WTC11 (cell line): ENCODE data around the gene SLC28A1.

Source experiments
- CBFB ChIP-seq: sonication (generic); formaldehyde crosslinking; IDR thresholded peaks from 2 replicates; pipeline ENCODE4 v1.8.1; 2022; ENCODE audit warnings: mild to moderate bottlenecking, low read depth, missing genetic modification reagents
- GABPB1 ChIP-seq: sonication (generic); formaldehyde crosslinking; IDR thresholded peaks from 2 replicates; pipeline ENCODE4 v1.8.1; 2023; ENCODE audit warnings: mild to moderate bottlenecking, missing genetic modification reagents
- HMGXB4 ChIP-seq: sonication (generic); formaldehyde crosslinking; IDR thresholded peaks from 2 replicates; pipeline ENCODE4 v1.8.1; 2023; ENCODE audit warnings: mild to moderate bottlenecking, moderate library complexity, missing genetic modification reagents
- IRF1 ChIP-seq: sonication (generic); formaldehyde crosslinking; IDR thresholded peaks from 2 replicates; pipeline ENCODE4 v1.8.0; 2023; ENCODE audit warnings: missing genetic modification reagents
- MLX ChIP-seq: sonication (generic); formaldehyde crosslinking; IDR thresholded peaks from 2 replicates; pipeline ENCODE4 v1.8.1; 2023; ENCODE audit warnings: mild to moderate bottlenecking, missing genetic modification reagents, moderate library complexity
- NFYB ChIP-seq: sonication (generic); formaldehyde crosslinking; conservative IDR thresholded peaks from 2 replicates; pipeline ENCODE4 v1.8.0; 2022; ENCODE audit warnings: low read depth, missing genetic modification reagents
- NR3C1 ChIP-seq: sonication (generic); formaldehyde crosslinking; conservative IDR thresholded peaks from 2 replicates; pipeline ENCODE4 v1.8.1; 2023; ENCODE audit warnings: low read depth, mild to moderate bottlenecking, missing genetic modification reagents
- STAT6 ChIP-seq: sonication (generic); formaldehyde crosslinking; conservative IDR thresholded peaks from 2 replicates; pipeline ENCODE4 v1.8.1; 2023; ENCODE audit warnings: mild to moderate bottlenecking, low read depth, missing genetic modification reagents, moderate library complexity
- TEAD4 ChIP-seq: sonication (generic); formaldehyde crosslinking; IDR thresholded peaks from 2 replicates; pipeline ENCODE4 v1.8.0; 2022; ENCODE audit warnings: mild to moderate bottlenecking, missing genetic modification reagents
- ZNF317 ChIP-seq: sonication (generic); formaldehyde crosslinking; IDR thresholded peaks from 2 replicates; pipeline ENCODE4 v1.8.1; 2023; ENCODE audit warnings: low read depth, mild to moderate bottlenecking, moderate library complexity, missing genetic modification reagents, borderline replicate concordance
- TF ChIP-seq, protein P1 (sequence below): sonication (generic); formaldehyde crosslinking; IDR thresholded peaks from 2 replicates; pipeline ENCODE4 v1.8.0; 2022; ENCODE audit warnings: mild to moderate bottlenecking, missing genetic modification reagents
- TF ChIP-seq, protein P2 (sequence below): fragments of 200-600 bp; IDR thresholded peaks from 2 replicates; pipeline ENCODE4 v1.8.0; 2022; ENCODE audit warnings: antibody characterized with exemption
- TF ChIP-seq, protein P3 (sequence below): sonication (generic); formaldehyde crosslinking; IDR thresholded peaks from 2 replicates; pipeline ENCODE4 v1.8.1; 2022; ENCODE audit warnings: mild to moderate bottlenecking, moderate library complexity, missing genetic modification reagents

GRCh38 chr15:84847382-84847781, 37.1 kb upstream of the SLC28A1 start:
- TF ChIP-seq, protein P1, sequence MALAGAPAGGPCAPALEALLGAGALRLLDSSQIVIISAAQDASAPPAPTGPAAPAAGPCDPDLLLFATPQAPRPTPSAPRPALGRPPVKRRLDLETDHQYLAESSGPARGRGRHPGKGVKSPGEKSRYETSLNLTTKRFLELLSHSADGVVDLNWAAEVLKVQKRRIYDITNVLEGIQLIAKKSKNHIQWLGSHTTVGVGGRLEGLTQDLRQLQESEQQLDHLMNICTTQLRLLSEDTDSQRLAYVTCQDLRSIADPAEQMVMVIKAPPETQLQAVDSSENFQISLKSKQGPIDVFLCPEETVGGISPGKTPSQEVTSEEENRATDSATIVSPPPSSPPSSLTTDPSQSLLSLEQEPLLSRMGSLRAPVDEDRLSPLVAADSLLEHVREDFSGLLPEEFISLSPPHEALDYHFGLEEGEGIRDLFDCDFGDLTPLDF (CRISPR knock-in tag) = no peak
- TF ChIP-seq, protein P2, sequence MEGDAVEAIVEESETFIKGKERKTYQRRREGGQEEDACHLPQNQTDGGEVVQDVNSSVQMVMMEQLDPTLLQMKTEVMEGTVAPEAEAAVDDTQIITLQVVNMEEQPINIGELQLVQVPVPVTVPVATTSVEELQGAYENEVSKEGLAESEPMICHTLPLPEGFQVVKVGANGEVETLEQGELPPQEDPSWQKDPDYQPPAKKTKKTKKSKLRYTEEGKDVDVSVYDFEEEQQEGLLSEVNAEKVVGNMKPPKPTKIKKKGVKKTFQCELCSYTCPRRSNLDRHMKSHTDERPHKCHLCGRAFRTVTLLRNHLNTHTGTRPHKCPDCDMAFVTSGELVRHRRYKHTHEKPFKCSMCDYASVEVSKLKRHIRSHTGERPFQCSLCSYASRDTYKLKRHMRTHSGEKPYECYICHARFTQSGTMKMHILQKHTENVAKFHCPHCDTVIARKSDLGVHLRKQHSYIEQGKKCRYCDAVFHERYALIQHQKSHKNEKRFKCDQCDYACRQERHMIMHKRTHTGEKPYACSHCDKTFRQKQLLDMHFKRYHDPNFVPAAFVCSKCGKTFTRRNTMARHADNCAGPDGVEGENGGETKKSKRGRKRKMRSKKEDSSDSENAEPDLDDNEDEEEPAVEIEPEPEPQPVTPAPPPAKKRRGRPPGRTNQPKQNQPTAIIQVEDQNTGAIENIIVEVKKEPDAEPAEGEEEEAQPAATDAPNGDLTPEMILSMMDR = no peak
- peak; percentile 80; the same call in 1 of the 2 replicates for TF ChIP-seq ZNF317 (CRISPR knock-in tag)
- no peak for TF ChIP-seq IRF1 (CRISPR knock-in tag)
- TF ChIP-seq NR3C1 (CRISPR knock-in tag) = no peak
- no peak for TF ChIP-seq MLX (CRISPR knock-in tag)
- TF ChIP-seq CBFB = no peak
- no peak for TF ChIP-seq STAT6 (CRISPR knock-in tag)
- TF ChIP-seq HMGXB4 = no peak
- TF ChIP-seq TEAD4 (CRISPR knock-in tag) = no peak
- TF ChIP-seq, protein P3, sequence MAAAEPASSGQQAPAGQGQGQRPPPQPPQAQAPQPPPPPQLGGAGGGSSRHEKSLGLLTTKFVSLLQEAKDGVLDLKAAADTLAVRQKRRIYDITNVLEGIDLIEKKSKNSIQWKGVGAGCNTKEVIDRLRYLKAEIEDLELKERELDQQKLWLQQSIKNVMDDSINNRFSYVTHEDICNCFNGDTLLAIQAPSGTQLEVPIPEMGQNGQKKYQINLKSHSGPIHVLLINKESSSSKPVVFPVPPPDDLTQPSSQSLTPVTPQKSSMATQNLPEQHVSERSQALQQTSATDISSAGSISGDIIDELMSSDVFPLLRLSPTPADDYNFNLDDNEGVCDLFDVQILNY = no peak
- no peak for TF ChIP-seq GABPB1
- no peak for TF ChIP-seq NFYB (CRISPR knock-in tag)
